PFSK-1 (cell line): ENCODE data around the gene CBR1.

ENCODE experiments used
- POLR2AphosphoS5 ChIP-seq: IDR thresholded peaks from 2 replicates; pipeline ENCODE4 v1.6.1; 2012; ENCODE audit warnings: low read depth, mild to moderate bottlenecking, control low read depth, low read length, moderate library complexity
- SIN3A ChIP-seq: IDR thresholded peaks from 2 replicates; pipeline ENCODE4 v1.6.1; 2012; ENCODE audit warnings: mild to moderate bottlenecking, low read length, moderate library complexity, borderline replicate concordance; ENCODE audit not compliant: insufficient read depth
- TF ChIP-seq, protein P1 (sequence below), 2 experiments: IDR thresholded peaks; 2 replicates each; pipeline versions ENCODE4 v1.6.1 to v1.8.0; 2011 to 2012; ENCODE audit warnings: low read depth in 2 of 2, low read length in 2 of 2, control low read depth in 1 of 2, inconsistent platforms in 1 of 2, mild to moderate bottlenecking in 1 of 2, moderate library complexity in 1 of 2; ENCODE audit not compliant: insufficient read depth in 1 of 2

GRCh38 chr21:36041910-36042309 is 27.9 kb upstream of the CBR1 start:
- TF ChIP-seq POLR2AphosphoS5 (no peak), SIN3A (no peak)
- TF ChIP-seq, protein P1, sequence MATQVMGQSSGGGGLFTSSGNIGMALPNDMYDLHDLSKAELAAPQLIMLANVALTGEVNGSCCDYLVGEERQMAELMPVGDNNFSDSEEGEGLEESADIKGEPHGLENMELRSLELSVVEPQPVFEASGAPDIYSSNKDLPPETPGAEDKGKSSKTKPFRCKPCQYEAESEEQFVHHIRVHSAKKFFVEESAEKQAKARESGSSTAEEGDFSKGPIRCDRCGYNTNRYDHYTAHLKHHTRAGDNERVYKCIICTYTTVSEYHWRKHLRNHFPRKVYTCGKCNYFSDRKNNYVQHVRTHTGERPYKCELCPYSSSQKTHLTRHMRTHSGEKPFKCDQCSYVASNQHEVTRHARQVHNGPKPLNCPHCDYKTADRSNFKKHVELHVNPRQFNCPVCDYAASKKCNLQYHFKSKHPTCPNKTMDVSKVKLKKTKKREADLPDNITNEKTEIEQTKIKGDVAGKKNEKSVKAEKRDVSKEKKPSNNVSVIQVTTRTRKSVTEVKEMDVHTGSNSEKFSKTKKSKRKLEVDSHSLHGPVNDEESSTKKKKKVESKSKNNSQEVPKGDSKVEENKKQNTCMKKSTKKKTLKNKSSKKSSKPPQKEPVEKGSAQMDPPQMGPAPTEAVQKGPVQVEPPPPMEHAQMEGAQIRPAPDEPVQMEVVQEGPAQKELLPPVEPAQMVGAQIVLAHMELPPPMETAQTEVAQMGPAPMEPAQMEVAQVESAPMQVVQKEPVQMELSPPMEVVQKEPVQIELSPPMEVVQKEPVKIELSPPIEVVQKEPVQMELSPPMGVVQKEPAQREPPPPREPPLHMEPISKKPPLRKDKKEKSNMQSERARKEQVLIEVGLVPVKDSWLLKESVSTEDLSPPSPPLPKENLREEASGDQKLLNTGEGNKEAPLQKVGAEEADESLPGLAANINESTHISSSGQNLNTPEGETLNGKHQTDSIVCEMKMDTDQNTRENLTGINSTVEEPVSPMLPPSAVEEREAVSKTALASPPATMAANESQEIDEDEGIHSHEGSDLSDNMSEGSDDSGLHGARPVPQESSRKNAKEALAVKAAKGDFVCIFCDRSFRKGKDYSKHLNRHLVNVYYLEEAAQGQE (IDR thresholded peaks at IDR 0.05; ENCODE audit: insufficient read depth in 1 of 2, low read depth in 2 of 2, low read length in 2 of 2) = no peak
